A172 (cell line): ENCODE results near the gene RHBDD3. TPM values are rescaled to one million over a fixed set of nuclear protein-coding genes. Genes with fewer than 3 reads are reported as not detected.
"Not testable (repeated sequence)": the region's sequence is repeated elsewhere in the genome, so short reads cannot be mapped to it uniquely, and the experiment has no call there.

Experiments
- DNase-seq: peaks from one replicate; pipeline ENCODE4 v3.0.0-alpha.2; 2015; ENCODE audit warnings: low spot score
- total RNA-seq: library from RNA; depleted of rRNA; stranded (reverse); fragments of >200 nt; shearing (Covaris generic); gene quantifications from 2 replicates; pipeline ENCODE4 v1.2.3, GENCODE V29; 2014

The RHBDD3 gene
- total RNA-seq, 1 experiment from 2014 or later = 15.3 TPM

DNA sequence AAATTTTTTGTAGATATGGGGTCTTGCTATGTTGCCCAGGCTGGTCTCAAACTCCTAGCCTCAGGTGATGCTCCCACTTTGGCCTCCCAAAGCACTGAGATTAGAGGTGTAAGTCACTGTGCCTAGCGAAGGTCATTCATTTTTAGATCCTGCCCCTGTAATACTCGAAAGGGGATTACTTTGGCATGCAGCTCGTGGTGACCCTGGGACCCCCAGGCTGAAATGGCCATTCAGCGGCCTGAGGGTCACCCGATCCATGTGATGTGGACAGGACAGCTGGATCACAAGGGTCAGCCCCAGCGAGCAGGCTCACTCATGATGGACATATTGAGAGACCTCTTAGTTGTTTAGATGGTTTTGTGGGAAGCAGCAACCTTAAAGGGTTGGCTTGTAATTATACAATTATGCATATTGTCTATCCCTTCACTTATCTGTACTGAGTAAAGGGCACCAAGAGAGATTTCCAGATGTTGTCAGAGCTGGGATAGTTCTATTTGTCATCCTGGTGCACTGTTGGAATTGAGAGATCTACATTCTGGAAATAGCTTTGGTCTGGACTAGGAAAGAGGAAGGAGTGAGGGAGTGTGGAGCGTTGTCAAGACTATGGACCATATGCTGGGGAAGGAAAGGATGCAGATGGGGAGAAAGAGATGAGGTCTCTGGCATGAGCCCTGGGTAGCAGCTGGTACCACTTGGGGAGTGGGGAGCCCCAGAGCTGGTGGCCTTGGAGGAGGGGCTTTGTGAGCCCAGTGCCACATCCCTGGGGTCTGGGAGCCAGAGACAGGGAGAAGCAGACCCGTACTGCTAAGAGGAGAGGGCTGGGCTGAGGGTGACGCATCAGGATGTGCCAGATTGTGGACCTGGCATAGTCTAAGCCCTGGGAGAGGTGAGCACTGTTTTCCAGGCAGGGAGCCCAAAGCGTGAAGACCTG, 15.5 kb downstream of the RHBDD3 start:
- no peak for DNase-seq

DNA sequence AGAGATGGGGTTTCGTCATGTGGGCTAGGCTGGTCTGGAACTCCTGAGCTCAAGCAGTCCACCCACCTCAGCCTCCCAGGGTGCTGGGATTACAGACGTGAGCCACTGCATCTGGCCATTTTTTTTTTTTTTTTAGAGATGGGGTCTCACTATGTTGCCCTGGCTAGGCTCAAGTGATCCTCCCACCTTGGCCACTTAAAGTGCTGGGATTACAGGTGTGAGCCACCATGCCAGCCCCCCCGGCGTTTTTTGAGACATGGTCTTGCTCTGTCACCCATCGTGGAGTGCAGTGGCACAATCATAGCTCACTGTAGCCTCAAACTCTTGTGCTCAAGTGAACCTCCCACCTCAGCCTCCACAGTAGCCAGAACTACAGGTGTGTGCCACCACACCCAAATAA, 16.5 kb downstream of the RHBDD3 start:
- DNase-seq = no peak

DNA sequence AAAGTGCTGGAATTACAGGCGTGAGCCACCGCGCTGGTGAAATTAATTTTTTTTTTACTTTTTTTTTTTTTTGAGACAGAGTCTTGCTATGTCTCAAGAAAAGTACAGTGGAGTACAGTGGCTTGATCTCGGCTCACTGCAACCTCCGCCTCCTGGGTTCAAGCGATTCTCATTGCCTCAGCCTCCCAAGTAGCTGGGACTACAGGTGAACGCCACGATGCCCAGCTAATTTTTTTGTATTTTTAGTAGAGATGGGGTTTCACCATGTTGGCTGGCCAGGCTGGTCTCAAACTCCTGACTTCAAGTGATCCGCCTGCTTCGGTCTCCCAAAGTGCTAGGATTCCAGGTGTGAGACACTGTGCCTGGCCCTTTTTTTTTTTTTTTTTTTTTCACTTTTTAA, 19.9 kb downstream of the RHBDD3 start:
- DNase-seq = not testable (repeated sequence)

DNA sequence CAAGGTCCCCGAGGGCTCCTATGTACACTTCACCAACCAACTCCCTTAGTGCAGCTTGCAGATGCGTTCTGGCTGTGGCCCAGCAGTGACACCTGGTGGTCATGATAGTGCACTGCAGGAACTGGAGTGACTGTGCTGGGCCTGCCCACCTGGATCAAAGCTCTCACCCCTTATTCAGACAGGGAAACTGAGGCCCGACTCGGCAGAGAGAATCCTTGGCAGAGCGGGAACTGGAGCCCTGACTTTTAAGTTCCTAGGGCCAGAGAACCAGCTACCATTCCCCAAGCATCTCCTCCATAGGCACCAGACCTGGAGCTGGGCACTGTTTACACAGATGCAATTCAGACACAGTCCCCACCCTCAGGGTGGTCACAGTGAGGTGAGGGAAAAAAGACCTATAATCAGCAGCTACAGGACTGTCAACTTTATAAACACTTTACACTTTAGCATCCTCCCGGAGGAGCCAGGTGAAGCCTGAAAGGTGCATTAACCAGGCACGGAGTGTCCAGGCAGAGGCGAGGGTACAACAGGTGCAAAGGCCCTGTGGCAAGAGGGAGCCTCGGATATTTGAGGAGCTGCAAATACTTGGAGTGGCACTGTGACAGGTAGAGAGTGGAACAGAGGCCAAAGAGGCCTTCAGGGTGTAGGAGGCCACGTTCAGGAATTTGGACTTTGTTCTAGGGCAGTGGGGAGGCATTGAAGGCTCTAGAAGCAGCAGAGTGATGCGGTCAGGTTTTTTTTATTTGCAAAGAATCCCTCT, 22.0 kb downstream of the RHBDD3 start:
- DNase-seq = peak; percentile 31

DNA sequence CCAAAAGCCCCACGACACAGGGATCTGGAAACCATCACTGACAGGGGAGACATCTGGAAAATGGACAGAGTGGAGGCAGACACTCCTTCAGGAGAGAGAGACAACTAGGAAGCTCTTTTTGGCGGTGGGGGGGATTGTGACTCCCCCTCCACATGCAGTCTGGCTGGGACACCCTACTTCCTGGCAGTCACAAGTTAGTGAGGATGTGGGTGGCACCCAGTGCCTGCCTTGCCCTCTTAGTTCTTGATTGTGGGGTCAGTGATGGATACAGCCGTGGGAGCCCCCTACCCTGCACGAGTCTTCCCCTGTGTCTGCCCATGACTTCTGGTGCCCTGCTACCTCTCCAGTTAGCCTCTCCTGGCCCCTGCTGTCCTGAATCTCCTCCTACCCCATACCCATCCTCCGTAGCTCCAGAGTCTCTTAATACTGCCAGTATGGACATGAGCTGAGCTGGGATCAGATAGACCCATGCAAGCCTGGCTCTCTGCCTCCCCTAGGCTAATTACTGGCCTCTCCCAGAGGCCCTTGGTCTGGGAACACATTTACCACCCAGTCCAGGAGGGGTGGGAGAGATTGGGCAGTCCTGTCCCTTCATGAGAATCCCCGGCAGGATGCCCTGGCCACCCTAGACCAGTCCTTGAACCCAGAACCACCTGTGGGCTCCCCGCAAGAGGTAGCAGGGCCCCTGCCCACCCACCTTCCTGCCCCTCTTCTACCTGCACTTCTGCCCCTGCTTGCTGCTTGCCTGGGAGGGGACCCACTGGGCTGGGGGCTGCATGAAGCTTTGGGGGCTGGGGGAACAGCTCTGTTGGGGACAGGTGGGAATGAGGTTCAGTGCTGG, 22.8 kb downstream of the RHBDD3 start:
- no peak for DNase-seq

DNA sequence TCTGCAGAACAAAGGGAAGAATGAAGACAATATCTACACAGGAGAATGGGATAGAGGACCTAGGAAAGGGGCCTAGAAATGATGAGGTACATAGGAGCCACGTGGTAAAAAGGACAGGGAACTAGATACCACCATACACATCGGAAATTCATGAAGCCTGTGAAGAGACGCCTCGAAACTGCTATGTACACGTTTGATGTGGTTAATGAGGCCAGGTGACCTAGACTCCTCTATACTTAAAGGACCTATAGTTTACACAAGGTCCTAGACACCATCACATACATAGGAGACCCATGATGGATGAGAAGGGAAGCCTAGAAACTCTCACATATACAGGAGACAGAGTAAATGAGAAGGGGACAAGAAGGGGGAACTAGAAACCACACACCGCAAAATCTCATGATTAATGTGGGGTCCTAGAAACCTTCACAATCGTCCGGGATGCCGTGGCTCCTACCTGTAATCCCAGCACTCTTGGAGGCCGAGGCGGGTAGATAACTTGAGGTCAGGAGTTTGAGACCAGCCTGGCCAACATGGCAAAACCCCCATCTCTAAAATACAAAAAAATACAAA, 23.8 kb downstream of the RHBDD3 start:
- DNase-seq = no peak

DNA sequence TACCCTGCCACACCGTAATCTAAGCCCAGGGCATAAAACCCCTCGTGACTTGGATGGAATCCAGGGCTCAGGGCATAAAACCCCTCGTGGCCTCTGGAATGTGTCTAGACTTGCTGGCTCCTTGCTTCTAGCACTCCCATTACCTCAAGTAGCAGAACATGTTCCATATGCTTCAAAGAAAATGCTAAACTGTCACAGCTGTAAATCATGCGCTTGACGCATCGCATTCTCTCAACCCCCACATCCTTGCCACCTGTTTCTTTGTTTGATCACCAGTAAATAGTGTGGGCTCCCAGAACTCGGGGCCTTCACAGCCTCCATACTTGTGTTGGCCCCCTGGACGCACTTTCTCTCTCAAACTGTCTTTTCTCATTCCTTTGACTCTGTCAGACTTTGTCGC, 27.3 kb downstream of the RHBDD3 start:
- not testable (repeated sequence) for DNase-seq

DNA sequence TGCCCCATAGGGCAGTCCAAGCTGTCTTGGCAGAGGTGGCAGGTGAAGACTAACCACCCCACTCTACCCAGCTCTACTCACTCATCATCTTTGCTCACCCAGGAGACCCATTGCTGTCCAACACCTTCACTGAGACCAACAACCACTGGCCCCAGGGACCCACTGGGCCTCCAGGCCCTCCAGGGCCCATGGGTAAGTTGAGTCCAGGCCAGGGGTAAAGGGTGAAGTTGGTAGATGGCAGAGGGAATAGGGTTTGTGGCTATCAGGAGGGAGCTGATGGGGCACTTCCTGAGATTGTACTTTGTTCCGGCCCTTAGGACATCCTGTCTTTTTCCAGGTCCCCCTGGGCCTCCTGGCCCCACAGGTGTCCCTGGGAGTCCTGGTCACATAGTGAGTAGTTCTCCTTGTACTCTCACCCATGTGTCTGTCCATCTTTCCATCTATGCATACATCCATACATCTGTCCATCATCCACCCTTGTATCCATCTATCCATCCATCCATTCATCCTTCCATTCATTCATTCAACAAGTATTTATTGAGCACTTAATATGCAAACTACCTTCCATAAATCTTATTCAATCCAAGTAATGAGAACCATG, 34.4 kb downstream of the RHBDD3 start:
- no peak for DNase-seq

DNA sequence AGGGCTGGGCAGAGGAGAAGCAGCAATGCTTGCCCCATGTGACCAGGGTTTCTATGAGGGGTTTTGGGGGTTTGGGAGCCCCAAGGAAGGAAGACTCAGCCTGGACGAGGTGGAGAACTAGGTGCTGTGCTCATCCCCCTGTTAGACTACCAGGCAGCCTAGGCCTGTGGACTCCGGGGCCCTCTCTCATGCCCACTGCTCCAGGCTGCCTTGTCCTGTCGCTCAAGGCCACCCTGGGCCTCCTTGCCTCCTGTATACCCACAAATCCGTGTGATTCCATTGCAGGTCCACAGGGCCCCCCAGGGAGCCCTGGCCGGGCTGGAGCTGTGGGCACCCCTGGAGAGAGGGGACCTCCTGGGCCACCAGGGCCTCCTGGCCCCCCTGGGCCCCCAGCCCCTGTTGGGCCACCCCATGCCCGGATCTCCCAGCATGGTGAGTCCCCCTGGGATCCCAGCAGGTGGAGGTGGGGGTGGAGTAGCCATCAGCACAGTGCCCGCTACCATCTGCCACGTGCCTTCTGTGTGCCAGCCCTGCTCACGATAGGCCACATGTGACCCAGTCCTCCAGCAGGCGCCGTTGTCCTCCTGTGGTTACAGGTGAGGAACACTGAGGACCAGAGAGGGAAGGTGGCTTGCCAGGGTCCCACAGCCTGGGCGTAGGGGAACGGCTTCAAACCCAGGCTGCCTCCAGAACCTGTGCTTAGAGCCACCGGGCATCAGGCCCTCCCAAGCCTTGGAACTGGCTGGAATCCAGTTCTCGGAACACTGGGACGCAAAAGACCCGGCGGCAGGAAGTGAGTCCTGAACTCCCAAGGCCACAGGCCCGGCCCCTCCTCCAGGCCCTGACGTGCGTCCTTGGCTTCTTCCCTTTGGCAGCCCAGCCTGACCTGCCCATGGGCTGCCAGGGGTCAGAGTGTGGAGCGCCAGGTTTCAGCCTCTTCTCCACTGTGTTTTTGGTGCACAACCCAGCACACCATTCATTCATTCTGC, 35.5 kb downstream of the RHBDD3 start:
- DNase-seq = no peak

DNA sequence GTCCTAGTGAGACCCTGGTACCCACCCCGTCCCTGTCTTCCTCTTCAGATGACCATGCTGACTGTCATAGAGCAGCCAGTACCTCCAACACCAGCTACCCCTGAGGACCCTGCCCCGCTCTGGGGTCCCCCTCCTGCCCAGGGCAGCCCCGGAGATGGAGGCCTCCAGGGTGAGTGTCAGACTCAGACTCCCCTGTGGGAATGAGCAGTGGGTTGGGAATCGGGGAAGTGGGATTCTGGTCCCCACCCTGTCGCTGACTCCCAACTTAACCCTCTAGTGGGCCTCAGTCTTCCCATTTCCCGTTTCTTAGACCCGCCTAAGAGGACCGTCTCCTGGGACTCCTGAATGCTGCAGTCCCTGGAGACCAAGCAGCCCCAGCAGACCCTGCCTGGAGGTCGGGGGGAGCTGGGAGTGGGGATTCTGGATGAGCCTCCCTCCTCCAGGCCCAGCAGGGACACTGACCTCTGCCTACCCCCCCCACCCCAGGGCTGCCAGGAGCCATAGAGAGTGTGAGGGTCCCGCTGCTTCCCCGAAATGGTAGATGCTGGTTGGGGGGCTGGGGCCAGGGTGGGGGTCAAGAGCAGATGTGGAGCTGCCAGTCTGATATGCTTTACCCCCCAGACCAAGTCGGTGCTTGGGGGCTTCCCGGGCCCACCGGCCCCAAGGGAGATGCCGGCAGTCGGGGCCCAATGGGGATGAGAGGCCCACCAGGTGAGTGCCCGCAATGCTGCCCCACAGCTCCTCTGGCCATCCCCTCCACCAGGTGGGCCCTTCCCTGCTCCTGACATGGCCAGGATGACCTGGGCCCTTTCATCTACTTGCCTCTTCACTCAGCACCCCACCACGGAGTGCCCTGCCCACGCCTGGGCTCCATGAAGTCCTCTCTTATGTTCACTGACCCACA, 36.6 kb downstream of the RHBDD3 start:
- no peak for DNase-seq

DNA sequence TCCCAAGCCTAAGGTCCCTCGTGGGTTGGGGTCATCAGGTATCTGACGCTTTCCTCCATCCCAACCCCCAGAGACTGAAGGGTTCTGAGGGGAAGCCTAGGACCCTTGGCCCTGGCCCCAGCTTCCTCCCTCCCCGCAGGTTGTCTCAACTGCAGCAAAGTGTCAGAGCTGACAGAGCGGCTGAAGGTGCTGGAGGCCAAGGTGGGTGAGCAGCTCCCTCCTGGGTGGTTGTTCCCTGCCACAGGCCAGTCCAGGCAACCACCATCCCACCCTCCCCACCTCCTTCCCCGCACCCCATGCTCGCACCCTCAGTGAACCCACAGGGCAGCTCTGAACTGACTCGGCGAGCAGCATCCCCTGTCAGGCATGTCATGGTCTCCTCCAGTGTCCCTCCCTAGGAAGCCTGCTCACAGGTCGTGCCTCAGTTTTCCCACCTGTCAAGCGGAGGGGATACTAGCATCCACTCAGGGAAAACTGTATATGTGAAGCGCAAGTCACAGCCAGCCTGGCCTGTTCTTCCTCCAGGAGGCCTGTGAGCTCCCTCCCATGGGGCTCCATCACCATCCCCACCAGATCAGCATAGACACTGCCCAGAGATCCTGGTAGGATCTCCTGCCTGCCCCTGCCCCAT, 41.3 kb downstream of the RHBDD3 start:
- no peak for DNase-seq

DNA sequence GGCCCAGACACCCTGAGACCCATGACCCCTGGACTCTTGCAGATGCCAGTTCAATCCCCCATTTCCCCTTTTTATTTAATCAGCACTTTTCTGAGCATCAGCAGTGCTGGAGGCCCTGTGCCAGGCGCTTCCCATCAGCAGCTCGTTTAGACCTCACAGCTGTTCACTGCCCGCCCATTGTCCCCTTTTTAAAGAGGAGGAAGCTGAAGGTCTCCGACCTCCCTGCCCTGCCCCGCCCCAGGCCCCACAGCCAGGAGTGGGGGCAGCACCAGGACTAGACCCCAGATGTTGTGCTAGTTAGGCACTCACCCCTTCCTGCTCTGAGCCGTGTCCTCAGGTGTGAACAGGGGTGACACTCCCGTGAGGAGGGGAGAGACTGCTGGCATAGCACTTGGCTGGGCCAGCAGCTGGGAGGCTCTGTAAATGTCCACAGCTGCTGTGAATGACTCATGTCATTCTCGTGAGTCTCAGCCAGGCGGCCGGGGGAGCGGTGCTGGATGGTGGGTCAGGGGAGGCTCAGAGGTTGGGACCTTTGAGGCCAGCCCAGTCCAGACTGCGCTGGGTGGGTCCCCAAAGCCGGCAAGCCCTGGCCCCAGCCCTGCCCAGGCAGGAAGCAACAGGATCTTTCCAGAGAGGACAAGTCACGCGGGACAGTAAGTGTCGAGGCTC, 42.2 kb downstream of the RHBDD3 start:
- no peak for DNase-seq

DNA sequence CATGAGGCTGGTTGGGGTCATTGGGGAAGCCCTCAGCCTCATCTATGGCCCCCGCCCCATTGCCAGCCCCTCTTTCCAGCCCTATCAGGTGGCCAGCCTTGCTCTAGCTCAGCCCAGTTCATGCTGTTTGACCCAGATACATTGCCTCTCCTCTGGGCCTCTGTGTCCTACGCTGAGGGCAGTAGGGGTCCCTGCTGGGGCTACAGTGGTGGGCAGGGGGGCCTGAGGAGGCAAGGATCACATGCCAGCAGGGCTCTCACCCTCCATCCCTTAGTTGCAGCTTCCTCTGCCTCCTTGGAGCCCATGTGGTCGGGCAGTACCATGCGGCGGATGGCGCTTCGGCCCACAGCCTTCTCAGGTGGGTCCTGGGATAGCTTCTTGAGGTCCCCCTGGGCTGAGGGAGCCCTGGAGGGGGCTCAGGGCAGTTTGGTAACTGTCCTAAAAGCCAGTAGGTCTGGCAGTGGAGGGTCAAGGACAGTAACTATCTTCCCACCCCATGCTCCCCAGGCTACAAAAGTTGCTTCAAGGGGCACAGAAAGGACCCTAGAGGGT, 42.8 kb downstream of the RHBDD3 start:
- DNase-seq = no peak

DNA sequence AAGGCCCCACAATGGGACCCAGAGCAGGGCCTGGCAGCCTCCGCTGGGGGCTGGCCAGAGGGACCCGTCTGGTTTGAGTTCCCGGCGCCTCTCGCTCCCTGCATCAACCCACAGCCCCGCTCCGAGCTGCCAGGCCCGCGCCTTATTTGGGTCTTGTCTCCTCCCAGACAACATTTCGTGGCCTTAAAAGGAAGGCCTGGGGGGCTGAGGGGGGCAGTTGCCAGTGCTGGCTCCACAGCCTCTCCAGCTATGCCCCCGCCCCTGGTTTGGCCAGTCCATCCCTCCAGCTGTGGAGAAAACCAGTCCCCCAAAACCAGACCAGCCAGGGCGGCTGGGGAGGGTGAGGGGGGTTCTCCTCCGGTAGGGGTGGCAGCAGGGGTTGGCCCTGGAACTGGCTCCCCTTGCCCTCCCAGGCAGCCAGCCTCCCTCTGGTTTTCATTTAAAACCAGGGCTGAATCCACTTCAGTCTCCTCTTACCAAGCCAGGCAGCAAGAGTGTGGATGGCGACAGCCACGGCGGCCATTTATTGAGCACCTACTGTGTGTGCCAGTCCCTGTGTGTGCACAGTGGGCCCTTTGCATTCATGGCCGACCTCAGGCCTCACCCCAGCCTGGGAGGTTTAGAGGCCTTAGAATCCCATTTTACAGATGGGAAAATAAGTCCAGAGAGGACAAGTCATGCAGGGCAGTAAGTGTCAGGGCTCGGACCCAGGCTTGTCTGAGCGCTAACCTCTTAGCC, 43.5 kb downstream of the RHBDD3 start:
- DNase-seq = no peak

DNA sequence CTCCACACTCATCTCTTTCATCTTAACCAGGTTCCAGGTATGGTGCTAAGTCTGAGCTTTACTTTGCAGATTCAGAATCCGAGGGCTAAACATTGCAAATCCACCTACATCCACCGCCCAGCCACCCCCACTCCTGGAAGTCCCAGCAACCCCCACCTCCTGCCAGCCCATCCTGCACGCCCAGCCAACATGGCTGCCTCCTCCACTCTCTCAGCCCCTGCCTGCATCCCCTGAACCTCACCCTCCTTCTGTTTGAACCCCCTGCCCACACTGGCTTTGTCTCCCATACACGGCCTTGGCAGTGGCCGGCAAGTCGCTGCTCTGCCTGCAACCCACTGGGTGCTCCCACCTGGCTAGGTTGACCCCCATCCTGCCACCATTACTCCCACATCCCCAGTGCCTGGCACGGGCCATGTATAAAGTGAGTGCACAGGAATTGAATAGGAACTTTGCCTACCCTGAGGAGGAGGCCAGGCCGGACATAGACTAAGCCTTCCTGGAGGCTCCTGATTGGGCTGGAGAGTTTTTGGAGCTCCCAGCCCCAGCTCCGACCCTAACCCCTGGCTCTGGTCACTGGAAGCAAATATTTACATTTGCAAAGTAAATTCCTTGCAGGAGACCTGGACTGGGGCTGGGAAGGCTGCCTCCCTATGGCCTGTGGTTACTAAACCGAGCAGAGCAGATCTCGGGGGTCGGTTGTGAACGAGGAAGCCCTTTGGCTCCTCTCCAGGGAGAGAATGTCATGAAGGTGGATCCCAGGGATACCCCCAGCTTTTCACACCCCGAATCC, 47.7 kb downstream of the RHBDD3 start:
- DNase-seq = no peak

DNA sequence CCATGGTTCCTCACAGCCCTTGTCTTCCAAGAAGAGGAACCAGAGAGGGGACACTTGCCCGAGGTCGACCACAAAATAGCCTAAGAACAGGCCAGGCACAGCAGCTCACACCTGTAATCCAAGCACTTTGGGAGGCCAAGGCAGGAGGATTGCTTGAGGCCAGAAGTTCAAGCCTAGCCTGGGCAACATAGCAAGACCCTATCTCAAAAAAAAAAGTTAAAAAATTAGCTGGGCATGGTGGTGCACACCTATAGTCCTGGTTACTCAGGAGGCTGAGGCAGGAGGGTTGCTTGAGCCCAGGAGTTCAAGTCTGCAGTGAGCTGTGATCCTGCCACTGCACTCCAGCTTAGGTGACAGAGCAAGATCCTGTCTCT, 48.4 kb downstream of the RHBDD3 start:
- DNase-seq = not testable (repeated sequence)
